AG04450 (cell line): ENCODE measurements around the gene CHI3L2. TPM values are rescaled to one million over a fixed set of nuclear protein-coding genes. Genes with fewer than 3 reads are reported as not detected.

Experiments
- CTCF ChIA-PET: fragments of 300-600, 350-600 bp; formaldehyde crosslinking; extraction: SDS; loops from one replicate; lab custom pipeline; 2022; ENCODE audit warnings: antibody characterized with exemption, inconsistent platforms; lab: Charles Lee
- POLR2A ChIA-PET: fragments of 350-600 bp; formaldehyde crosslinking; extraction: SDS; loops from one replicate; lab custom pipeline; 2021; ENCODE audit warnings: antibody characterized with exemption, inconsistent platforms; lab: Yijun Ruan, JAX
- DNase-seq: peaks from one replicate; pipeline ENCODE4 v3.0.0-alpha.2; 2011; ENCODE audit warnings: low read depth, low spot score
- H3K27ac ChIP-seq: one replicate; pipeline ENCODE4 v1.5.1; 2012; ENCODE audit warnings: low read depth, low read length, control low read depth
- H3K27me3 ChIP-seq: one replicate; pipeline ENCODE4 v1.6.0; 2012; ENCODE audit warnings: low read length; ENCODE audit not compliant: control insufficient read depth, insufficient read depth
- H3K4me3 ChIP-seq: 2 replicates; pipeline ENCODE4 v1.5.1; 2011; ENCODE audit warnings: mild to moderate bottlenecking, low read depth, low read length, control low read depth
- H3K9me3 ChIP-seq: 2 replicates; pipeline ENCODE4 v1.5.1; 2012; ENCODE audit warnings: low read length; ENCODE audit not compliant: control insufficient read depth, insufficient read depth
- CTCF ChIP-seq: IDR thresholded peaks from 2 replicates; pipeline ENCODE4 v1.5.1; 2011; ENCODE audit warnings: low read depth, low read length, control low read depth, inconsistent platforms
- polyA plus RNA-seq: library from polyadenylated mRNA; depleted of rRNA; stranded (reverse); fragments of >200 nt; gene quantifications from 2 replicates; pipeline ENCODE4 v1.2.3, GENCODE V29; 2011

CHI3L2 gene
- polyA plus RNA-seq, 1 experiment, result 0.86 TPM

GRCh38 chr1:111252786-111253185 is 25.3 kb downstream of the CHI3L2 start:
- H3K27ac ChIP-seq, result no peak overlapping the region
- CTCF ChIA-PET, result no interaction called here
- peaks cover 12% of the 10 kb centered on the region for H3K27me3 ChIP-seq
- H3K4me3 ChIP-seq, result no peak overlapping the region
- POLR2A ChIA-PET, result no interaction called here
- TF ChIP-seq CTCF, result no peak
- H3K9me3 ChIP-seq, result no peaks in the 10 kb centered on the region
- DNase-seq, result no peak

GRCh38 chr1:111253876-111254275 is 26.4 kb downstream of the CHI3L2 start:
- peaks cover 10% of the 10 kb centered on the region for H3K27me3 ChIP-seq
- ChIA-PET CTCF (no interaction called here), POLR2A (no interaction called here)
- no peak for TF ChIP-seq CTCF
- no peak overlapping the region for H3K4me3 ChIP-seq
- DNase-seq, result no peak
- H3K27ac ChIP-seq, result no peak overlapping the region
- no peaks in the 10 kb centered on the region for H3K9me3 ChIP-seq

GRCh38 chr1:111256988-111257658 is 29.6 kb downstream of the CHI3L2 start:
- ChIA-PET CTCF (no interaction called here), POLR2A (no interaction called here)
- Histone ChIP-seq H3K27ac (no peak overlapping the region), H3K4me3 (no peak overlapping the region), H3K27me3 (peaks cover 6% of the 10 kb centered on the region), H3K9me3 (no peaks in the 10 kb centered on the region)
- TF ChIP-seq CTCF, result no peak
- DNase-seq, result no peak

GRCh38 chr1:111267801-111268508 is 40.4 kb downstream of the CHI3L2 start:
- no peak for DNase-seq
- ChIA-PET CTCF (no interaction called here), POLR2A (no interaction called here)
- peaks cover 24% of the 10 kb centered on the region for H3K27me3 ChIP-seq
- H3K9me3 ChIP-seq, result peaks cover 5% of the 10 kb centered on the region
- no peak overlapping the region for H3K27ac ChIP-seq
- H3K4me3 ChIP-seq, result no peak overlapping the region
- TF ChIP-seq CTCF, result no peak

- Histone ChIP-seq H3K4me3 (no peak overlapping the region), H3K27me3 (peaks cover 24% of the 10 kb centered on the region), H3K27ac (no peak overlapping the region), H3K9me3 (peaks cover 5% of the 10 kb centered on the region)
- ChIA-PET CTCF (no interaction called here), POLR2A (no interaction called here)
- no peak for DNase-seq
- TF ChIP-seq CTCF, result no peak
Measured at GRCh38 chr1:111269825-111270406, 42.4 kb downstream of the CHI3L2 start.
